HEK293 (cell line): ENCODE results near the gene KIAA0513.

ENCODE experiments used
- AEBP2 ChIP-seq: fragments of 450-650 bp; formaldehyde crosslinking; IDR thresholded peaks from 2 replicates; pipeline ENCODE4 v1.5.1; 2016; ENCODE audit warnings: missing biosample characterization, missing genetic modification characterization, borderline replicate concordance
- BCL11B ChIP-seq: fragments of 450-650 bp; formaldehyde crosslinking; IDR thresholded peaks from 2 replicates; pipeline ENCODE4 v1.5.1; 2016; ENCODE audit warnings: low read depth, missing biosample characterization, missing genetic modification characterization
- GFI1B ChIP-seq: fragments of 450-650 bp; formaldehyde crosslinking; IDR thresholded peaks from 2 replicates; pipeline ENCODE4 v1.5.1; 2016; ENCODE audit warnings: missing biosample characterization, missing genetic modification characterization
- GLI2 ChIP-seq: fragments of 450-650 bp; formaldehyde crosslinking; IDR thresholded peaks from 2 replicates; pipeline ENCODE4; 2017; ENCODE audit warnings: missing biosample characterization, missing genetic modification characterization, low read depth, borderline replicate concordance
- GLIS2 ChIP-seq: fragments of 450-650 bp; formaldehyde crosslinking; IDR thresholded peaks from 2 replicates; pipeline ENCODE4 v1.5.1; 2016; ENCODE audit warnings: missing biosample characterization, missing genetic modification characterization
- HIC1 ChIP-seq: fragments of 450-650 bp; formaldehyde crosslinking; IDR thresholded peaks from 2 replicates; pipeline ENCODE4 v1.5.1; 2016; ENCODE audit warnings: missing biosample characterization, missing genetic modification characterization
- KLF10 ChIP-seq: fragments of 450-650 bp; IDR thresholded peaks from 2 replicates; pipeline ENCODE4 v1.5.1; 2018; ENCODE audit warnings: missing biosample characterization, mild to moderate bottlenecking, missing genetic modification characterization
- KLF16 ChIP-seq: fragments of 450-650 bp; formaldehyde crosslinking; IDR thresholded peaks from 2 replicates; pipeline ENCODE4 v1.5.1; 2017; ENCODE audit warnings: missing biosample characterization, missing genetic modification characterization
- MYNN ChIP-seq: fragments of 450-650 bp; formaldehyde crosslinking; IDR thresholded peaks from 2 replicates; pipeline ENCODE4 v1.5.1; 2016; ENCODE audit warnings: missing biosample characterization, missing genetic modification characterization, borderline replicate concordance
- PRDM4 ChIP-seq: fragments of 450-650 bp; formaldehyde crosslinking; IDR thresholded peaks from 2 replicates; pipeline ENCODE4 v1.5.1; 2017; ENCODE audit warnings: missing biosample characterization, missing genetic modification characterization
- SETDB1 ChIP-seq: IDR thresholded peaks from one replicate; pipeline ENCODE4 v1.6.1; 2017; ENCODE audit warnings: mild to moderate bottlenecking, low read length, moderate library complexity, mixed read lengths; ENCODE audit not compliant: insufficient read length
- SP3 ChIP-seq: fragments of 450-650 bp; formaldehyde crosslinking; IDR thresholded peaks from 2 replicates; pipeline ENCODE4 v1.5.1; 2016; ENCODE audit warnings: missing biosample characterization, missing genetic modification characterization
- ZBTB11 ChIP-seq: fragments of 450-650 bp; formaldehyde crosslinking; conservative IDR thresholded peaks from 2 replicates; pipeline ENCODE4 v1.5.1; 2016; ENCODE audit warnings: low read depth, missing biosample characterization, missing genetic modification characterization
- ZNF211 ChIP-seq: fragments of 450-650 bp; formaldehyde crosslinking; IDR thresholded peaks from 2 replicates; pipeline ENCODE4 v1.5.1; 2016; ENCODE audit warnings: low read depth, missing biosample characterization, missing genetic modification characterization
- ZNF416 ChIP-seq: fragments of 450-650 bp; formaldehyde crosslinking; IDR thresholded peaks from 2 replicates; pipeline ENCODE4 v1.5.1; 2016; ENCODE audit warnings: missing biosample characterization, missing genetic modification characterization
- ZNF548 ChIP-seq: fragments of 450-650 bp; formaldehyde crosslinking; IDR thresholded peaks from 2 replicates; pipeline ENCODE4 v1.5.1; 2016; ENCODE audit warnings: missing biosample characterization, missing genetic modification characterization
- ZNF580 ChIP-seq: fragments of 450-650 bp; formaldehyde crosslinking; IDR thresholded peaks from 2 replicates; pipeline ENCODE4 v1.5.1; 2016; ENCODE audit warnings: missing biosample characterization, missing genetic modification characterization
- ZNF624 ChIP-seq: fragments of 450-650 bp; formaldehyde crosslinking; IDR thresholded peaks from 2 replicates; pipeline ENCODE4 v1.5.1; 2017; ENCODE audit warnings: missing biosample characterization, missing genetic modification characterization
- ZNF830 ChIP-seq: fragments of 450-650 bp; IDR thresholded peaks from 2 replicates; pipeline ENCODE4 v1.5.0; 2018; ENCODE audit warnings: missing biosample characterization, missing genetic modification characterization, low read depth, mild to moderate bottlenecking, moderate library complexity
- TF ChIP-seq, protein P1 (sequence below): fragments of 450-650 bp; formaldehyde crosslinking; conservative IDR thresholded peaks from 2 replicates; pipeline ENCODE4 v1.5.1; 2016; ENCODE audit warnings: low read depth, missing biosample characterization, missing genetic modification characterization
- TF ChIP-seq, protein P2 (sequence below): fragments of 450-650 bp; formaldehyde crosslinking; IDR thresholded peaks from 2 replicates; pipeline ENCODE4 v1.5.1; 2016; ENCODE audit warnings: missing biosample characterization, missing genetic modification characterization

Gene KIAA0513

DNA sequence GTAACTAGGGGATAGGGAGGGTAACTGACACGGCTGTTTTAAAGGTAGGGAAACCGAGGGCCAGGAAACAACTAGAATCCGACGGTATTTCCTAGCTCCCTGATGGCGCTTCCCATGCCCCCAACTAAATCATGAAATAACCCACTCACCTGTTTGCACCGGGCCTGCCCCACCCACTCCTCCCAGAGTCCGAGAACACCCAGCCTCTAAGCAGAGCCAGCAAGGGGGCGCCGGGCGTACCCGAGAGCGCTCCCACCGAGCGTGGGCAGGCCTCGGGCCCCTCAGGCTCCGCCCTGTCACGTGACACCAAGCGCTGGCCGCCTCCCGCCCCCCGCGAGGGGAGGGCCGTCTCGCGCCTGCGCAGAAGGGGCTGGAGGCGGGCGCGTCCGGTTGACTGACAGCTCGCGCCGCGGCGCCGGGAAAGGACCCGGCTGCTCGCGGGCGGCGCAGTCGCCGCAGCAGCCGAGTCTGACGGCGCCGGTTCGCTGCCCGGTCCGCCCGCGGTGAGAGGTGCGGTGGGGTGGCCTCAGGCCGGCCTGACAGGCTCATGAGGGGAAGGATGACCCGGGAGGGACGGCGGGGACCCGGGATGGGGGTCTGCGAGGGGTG, at the start of gene KIAA0513 (continued):
- TF ChIP-seq HIC1 (tag by site-specific recombination) (peak; percentile 34; the same call in 1 of the 2 replicates), AEBP2 (no peak), ZNF416 (no peak), GLI2 (tag by site-specific recombination) (no peak), PRDM4 (tag by site-specific recombination) (peak; percentile 11; the same call in 1 of the 2 replicates), GLIS2 (tag by site-specific recombination) (peak; percentile 91), MYNN (tag by site-specific recombination) (no peak), KLF16 (peak; percentile 36; the same call in 1 of the 2 replicates), ZNF580 (tag by site-specific recombination) (no peak), GFI1B (peak; percentile 19; the same call in 1 of the 2 replicates), ZBTB11 (no peak), ZNF211 (tag by site-specific recombination) (no peak), SETDB1 (no peak), ZNF830 (tag by site-specific recombination) (no peak), KLF10 (0 out of 2 replicates have a peak, but pooled peaks have one; percentile 38), ZNF624 (tag by site-specific recombination) (no peak), ZNF548 (tag by site-specific recombination) (no peak), SP3 (tag by site-specific recombination) (peak; percentile 86), BCL11B (tag by site-specific recombination) (no peak)
- TF ChIP-seq, protein P1, sequence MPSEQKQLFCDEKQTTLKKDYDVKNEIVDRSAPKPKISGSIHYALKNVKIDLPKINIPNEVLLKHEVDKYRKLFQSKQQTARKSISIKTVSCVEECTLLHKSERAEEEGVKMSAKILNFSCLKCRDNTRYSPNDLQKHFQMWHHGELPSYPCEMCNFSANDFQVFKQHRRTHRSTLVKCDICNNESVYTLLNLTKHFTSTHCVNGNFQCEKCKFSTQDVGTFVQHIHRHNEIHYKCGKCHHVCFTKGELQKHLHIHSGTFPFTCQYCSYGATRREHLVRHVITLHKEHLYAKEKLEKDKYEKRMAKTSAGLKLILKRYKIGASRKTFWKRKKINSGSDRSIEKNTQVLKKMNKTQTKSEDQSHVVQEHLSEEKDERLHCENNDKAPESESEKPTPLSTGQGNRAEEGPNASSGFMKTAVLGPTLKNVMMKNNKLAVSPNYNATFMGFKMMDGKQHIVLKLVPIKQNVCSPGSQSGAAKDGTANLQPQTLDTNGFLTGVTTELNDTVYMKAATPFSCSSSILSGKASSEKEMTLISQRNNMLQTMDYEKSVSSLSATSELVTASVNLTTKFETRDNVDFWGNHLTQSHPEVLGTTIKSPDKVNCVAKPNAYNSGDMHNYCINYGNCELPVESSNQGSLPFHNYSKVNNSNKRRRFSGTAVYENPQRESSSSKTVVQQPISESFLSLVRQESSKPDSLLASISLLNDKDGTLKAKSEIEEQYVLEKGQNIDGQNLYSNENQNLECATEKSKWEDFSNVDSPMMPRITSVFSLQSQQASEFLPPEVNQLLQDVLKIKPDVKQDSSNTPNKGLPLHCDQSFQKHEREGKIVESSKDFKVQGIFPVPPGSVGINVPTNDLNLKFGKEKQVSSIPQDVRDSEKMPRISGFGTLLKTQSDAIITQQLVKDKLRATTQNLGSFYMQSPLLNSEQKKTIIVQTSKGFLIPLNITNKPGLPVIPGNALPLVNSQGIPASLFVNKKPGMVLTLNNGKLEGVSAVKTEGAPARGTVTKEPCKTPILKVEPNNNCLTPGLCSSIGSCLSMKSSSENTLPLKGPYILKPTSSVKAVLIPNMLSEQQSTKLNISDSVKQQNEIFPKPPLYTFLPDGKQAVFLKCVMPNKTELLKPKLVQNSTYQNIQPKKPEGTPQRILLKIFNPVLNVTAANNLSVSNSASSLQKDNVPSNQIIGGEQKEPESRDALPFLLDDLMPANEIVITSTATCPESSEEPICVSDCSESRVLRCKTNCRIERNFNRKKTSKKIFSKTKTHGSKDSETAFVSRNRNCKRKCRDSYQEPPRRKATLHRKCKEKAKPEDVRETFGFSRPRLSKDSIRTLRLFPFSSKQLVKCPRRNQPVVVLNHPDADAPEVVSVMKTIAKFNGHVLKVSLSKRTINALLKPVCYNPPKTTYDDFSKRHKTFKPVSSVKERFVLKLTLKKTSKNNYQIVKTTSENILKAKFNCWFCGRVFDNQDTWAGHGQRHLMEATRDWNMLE (tag by site-specific recombination): no peak
- TF ChIP-seq, protein P2, sequence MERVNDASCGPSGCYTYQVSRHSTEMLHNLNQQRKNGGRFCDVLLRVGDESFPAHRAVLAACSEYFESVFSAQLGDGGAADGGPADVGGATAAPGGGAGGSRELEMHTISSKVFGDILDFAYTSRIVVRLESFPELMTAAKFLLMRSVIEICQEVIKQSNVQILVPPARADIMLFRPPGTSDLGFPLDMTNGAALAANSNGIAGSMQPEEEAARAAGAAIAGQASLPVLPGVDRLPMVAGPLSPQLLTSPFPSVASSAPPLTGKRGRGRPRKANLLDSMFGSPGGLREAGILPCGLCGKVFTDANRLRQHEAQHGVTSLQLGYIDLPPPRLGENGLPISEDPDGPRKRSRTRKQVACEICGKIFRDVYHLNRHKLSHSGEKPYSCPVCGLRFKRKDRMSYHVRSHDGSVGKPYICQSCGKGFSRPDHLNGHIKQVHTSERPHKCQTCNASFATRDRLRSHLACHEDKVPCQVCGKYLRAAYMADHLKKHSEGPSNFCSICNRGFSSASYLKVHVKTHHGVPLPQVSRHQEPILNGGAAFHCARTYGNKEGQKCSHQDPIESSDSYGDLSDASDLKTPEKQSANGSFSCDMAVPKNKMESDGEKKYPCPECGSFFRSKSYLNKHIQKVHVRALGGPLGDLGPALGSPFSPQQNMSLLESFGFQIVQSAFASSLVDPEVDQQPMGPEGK (tag by site-specific recombination): peak; percentile 90
